Measurements from ENCODE around the gene RNF180.
"Not testable (repeated sequence)": the region's sequence is repeated elsewhere in the genome, so short reads cannot be mapped to it uniquely, and the experiment has no call there.

The RNF180 gene

GRCh38 chr5:64407103-64407825, 241.6 kb downstream of the RNF180 start:
- DNase-seq, result not testable (repeated sequence)

DNA sequence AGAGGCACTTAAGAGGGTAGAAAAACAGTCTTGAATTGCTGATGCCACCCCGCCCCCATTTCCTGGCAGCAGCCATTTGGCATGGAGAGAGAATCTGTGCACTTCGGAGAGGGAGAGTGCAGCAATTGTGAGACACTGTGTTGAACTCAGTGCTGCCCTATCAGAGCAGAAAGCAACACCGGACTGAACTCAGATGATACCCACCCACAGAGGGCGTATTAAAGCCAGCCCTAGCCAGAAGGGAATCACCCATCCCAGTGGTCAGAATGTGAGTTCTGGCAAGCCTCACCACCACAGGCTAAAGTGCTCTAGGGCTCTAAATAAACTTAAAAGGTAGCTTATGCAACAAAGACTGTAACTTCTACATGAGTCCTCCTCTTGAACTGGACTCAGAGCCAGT, 251.7 kb downstream of the RNF180 start:
- no peak for DNase-seq

GRCh38 chr5:64418013-64418412, 252.4 kb downstream of the RNF180 start:
- no peak for DNase-seq
